Upper lobe of right lung (tissue), 1 donor: ENCODE data around the gene EIF4G1. TPM values are rescaled to one million over a fixed set of nuclear protein-coding genes. Genes with fewer than 3 reads are reported as not detected.
A peak's percentile ranks its signal among the peaks of the same experiment; 100 is the strongest.

Experiments used
- ATAC-seq: fragments of 200-7000 bp; cut with Tn5 transposase; one replicate; pipeline ENCODE4 v1.9.1; 2020; ENCODE audit warnings: mild to moderate bottlenecking, moderate library complexity
- DNase-seq: peaks from one replicate; pipeline ENCODE4 v3.0.0-alpha.2; 2020
- H3K27ac ChIP-seq: fragments of 200-600 bp; one replicate; pipeline ENCODE4 v1.8.0; 2022
- H3K27me3 ChIP-seq: fragments of 200-600 bp; one replicate; pipeline ENCODE4 v1.8.0; 2022; ENCODE audit warnings: mild to moderate bottlenecking
- H3K36me3 ChIP-seq: fragments of 200-600 bp; one replicate; pipeline ENCODE4 v1.8.0; 2022
- H3K4me1 ChIP-seq: fragments of 200-600 bp; one replicate; pipeline ENCODE4 v1.8.0; 2022
- H3K4me3 ChIP-seq: fragments of 200-600 bp; one replicate; pipeline ENCODE4 v1.8.0; 2022; ENCODE audit warnings: mild to moderate bottlenecking
- H3K9me3 ChIP-seq: fragments of 200-600 bp; one replicate; pipeline ENCODE4 v1.8.0; 2022
- intact Hi-C: fragments of 100-400 bp; cut with DNase I; formaldehyde crosslinking; loops from one replicate; pipeline ENCODE4 v1.11.0; 2022
- total RNA-seq: library from RNA; stranded (reverse); fragmentation: NEBNext Ultra II Directional; extraction: Animal tissue kit (Norgen Biotek cat#: 25700); gene quantifications from one replicate; pipeline ENCODE4 v1.2.1, GENCODE V29; 2021
- TF ChIP-seq, protein P1 (sequence below): fragments of 200-600 bp; IDR thresholded peaks from one replicate; pipeline ENCODE4 v1.8.0; 2022; ENCODE audit warnings: antibody characterized with exemption
- donor health status: DM: no; HTN: yes; CAD: no; lungs with severe emphysema.

Gene EIF4G1
- total RNA-seq, 1 donor from 2014 or later, result 295 TPM

DNA sequence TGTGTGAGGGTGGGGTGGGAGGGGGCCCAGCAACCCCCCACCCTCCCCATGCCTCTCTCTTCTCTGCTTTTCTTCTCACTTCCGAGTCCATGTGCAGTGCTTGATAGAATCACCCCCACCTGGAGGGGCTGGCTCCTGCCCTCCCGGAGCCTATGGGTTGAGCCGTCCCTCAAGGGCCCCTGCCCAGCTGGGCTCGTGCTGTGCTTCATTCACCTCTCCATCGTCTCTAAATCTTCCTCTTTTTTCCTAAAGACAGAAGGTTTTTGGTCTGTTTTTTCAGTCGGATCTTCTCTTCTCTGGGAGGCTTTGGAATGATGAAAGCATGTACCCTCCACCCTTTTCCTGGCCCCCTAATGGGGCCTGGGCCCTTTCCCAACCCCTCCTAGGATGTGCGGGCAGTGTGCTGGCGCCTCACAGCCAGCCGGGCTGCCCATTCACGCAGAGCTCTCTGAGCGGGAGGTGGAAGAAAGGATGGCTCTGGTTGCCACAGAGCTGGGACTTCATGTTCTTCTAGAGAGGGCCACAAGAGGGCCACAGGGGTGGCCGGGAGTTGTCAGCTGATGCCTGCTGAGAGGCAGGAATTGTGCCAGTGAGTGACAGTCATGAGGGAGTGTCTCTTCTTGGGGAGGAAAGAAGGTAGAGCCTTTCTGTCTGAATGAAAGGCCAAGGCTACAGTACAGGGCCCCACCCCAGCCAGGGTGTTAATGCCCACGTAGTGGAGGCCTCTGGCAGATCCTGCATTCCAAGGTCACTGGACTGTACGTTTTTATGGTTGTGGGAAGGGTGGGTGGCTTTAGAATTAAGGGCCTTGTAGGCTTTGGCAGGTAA lies 31.1 kb downstream of the EIF4G1 start:
- H3K27me3 ChIP-seq, result no peaks in the 10 kb centered on the region
- peak; percentile 86 for ATAC-seq
- H3K4me3 ChIP-seq, result no peak overlapping the region
- DNase-seq, result peak; percentile 76
- H3K27ac ChIP-seq, result no peak overlapping the region
- H3K9me3 ChIP-seq, result no peaks in the 10 kb centered on the region
- peaks cover 35% of the 10 kb centered on the region for H3K36me3 ChIP-seq
- TF ChIP-seq, protein P1, sequence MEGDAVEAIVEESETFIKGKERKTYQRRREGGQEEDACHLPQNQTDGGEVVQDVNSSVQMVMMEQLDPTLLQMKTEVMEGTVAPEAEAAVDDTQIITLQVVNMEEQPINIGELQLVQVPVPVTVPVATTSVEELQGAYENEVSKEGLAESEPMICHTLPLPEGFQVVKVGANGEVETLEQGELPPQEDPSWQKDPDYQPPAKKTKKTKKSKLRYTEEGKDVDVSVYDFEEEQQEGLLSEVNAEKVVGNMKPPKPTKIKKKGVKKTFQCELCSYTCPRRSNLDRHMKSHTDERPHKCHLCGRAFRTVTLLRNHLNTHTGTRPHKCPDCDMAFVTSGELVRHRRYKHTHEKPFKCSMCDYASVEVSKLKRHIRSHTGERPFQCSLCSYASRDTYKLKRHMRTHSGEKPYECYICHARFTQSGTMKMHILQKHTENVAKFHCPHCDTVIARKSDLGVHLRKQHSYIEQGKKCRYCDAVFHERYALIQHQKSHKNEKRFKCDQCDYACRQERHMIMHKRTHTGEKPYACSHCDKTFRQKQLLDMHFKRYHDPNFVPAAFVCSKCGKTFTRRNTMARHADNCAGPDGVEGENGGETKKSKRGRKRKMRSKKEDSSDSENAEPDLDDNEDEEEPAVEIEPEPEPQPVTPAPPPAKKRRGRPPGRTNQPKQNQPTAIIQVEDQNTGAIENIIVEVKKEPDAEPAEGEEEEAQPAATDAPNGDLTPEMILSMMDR, result peak; percentile 52
- H3K4me1 ChIP-seq, result peaks cover 8% of the 10 kb centered on the region
- intact Hi-C loops, result no loop called here

DNA sequence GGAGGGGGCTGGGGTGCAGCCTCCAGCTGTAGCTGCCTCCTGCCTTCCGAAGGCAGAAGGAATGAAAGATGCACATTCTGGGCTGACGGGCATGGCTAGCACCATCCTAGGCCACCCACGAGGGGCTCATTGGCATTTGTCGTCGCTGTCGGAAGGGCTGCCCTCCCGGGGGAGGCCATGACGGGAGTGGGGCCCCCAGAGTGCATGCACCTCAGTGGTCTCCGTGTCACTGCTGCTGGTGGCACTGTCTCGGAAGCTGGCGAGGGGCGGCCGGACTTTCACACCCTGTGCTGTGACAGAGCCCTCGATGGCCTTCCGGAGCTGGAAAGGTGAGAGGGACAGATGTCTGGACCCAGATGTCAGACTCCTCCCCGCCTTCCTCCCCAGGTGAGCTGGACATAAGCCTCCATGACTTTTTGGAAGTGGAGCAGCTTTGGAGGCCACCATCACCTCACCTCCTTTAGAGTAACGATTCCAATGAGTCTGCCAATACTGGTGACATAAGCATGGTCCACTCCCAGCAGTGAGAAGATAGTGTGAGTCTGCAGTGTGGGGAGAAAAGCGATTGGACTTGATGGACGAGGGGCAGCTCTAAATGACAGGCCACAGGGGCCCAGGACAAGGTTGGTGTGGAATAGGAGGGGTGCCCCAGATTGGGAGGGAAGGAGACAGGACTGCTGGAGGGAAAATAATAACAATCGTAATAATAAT lies 32.2 kb downstream of the EIF4G1 start:
- no peak for ATAC-seq
- intact Hi-C loops, result no loop called here
- H3K9me3 ChIP-seq, result no peaks in the 10 kb centered on the region
- H3K27ac ChIP-seq, result no peak overlapping the region
- TF ChIP-seq, protein P1, result no peak
- H3K27me3 ChIP-seq, result no peaks in the 10 kb centered on the region
- peaks cover 8% of the 10 kb centered on the region for H3K4me1 ChIP-seq
- no peak for DNase-seq
- peaks cover 33% of the 10 kb centered on the region for H3K36me3 ChIP-seq
- no peak overlapping the region for H3K4me3 ChIP-seq

DNA sequence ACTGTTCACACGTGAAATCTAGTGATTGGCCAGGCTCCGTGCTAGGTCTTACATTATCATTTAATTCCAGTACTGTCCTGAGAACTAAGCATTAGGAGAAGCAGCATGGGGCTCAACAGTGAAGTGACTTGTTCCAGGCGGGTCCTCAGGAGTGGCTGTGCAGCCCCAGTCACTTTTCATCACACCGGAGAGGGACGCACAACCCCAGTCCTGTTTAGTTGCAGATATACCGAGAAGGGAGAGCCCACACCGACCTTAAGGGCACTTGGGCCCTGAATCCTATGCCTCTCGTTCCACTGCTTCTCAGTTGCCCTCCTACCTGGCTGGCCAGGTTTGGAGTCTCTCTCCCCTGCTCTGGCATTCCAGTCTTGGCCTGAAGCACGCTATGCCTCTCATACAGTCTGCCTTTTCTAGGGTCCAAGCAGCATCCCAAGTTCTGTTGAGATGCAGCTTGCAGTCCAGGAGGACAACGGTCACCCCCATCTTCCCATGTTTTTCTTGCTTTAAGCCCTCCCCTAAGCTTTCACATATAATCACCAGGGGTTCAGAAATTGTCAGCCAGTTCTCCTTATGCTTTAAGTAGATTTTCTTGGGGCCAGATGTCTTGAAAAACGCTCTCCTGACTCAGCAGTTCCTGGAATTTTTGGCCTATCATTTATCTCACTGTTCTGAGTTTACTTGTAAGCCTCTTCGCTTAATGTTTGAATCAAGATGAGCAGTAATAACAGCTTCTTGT lies 33.1 kb downstream of the EIF4G1 start:
- Histone ChIP-seq H3K4me3 (no peak overlapping the region), H3K9me3 (no peaks in the 10 kb centered on the region), H3K4me1 (peaks cover 8% of the 10 kb centered on the region), H3K27ac (no peak overlapping the region), H3K36me3 (peaks cover 25% of the 10 kb centered on the region), H3K27me3 (no peaks in the 10 kb centered on the region)
- ATAC-seq (no peak), DNase-seq (no peak)
- TF ChIP-seq, protein P1, result no peak
- intact Hi-C loops, result no loop called here

DNA sequence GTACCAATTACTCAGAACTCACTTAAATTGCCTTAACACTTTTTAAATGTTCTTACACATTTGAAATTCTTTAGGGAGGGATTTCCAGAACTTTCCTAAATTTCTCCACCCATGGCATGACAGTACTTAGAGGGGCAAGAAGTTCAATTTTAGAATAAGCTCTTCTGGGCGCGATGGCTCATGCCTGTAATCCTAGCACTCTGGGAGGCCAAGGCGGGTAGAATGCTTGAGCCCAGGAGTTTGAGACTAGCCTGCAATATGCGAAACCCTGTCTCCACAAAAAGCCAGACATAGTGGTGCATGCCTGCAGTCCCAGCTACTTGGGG lies 33.6 kb downstream of the EIF4G1 start:
- intact Hi-C loops, result no loop called here
- TF ChIP-seq, protein P1, result no peak
- ATAC-seq, result no peak
- H3K27ac ChIP-seq, result no peak overlapping the region
- DNase-seq, result no peak
- no peak overlapping the region for H3K4me3 ChIP-seq
- no peaks in the 10 kb centered on the region for H3K9me3 ChIP-seq
- peaks cover 20% of the 10 kb centered on the region for H3K36me3 ChIP-seq
- no peaks in the 10 kb centered on the region for H3K27me3 ChIP-seq
- peaks cover 8% of the 10 kb centered on the region for H3K4me1 ChIP-seq

DNA sequence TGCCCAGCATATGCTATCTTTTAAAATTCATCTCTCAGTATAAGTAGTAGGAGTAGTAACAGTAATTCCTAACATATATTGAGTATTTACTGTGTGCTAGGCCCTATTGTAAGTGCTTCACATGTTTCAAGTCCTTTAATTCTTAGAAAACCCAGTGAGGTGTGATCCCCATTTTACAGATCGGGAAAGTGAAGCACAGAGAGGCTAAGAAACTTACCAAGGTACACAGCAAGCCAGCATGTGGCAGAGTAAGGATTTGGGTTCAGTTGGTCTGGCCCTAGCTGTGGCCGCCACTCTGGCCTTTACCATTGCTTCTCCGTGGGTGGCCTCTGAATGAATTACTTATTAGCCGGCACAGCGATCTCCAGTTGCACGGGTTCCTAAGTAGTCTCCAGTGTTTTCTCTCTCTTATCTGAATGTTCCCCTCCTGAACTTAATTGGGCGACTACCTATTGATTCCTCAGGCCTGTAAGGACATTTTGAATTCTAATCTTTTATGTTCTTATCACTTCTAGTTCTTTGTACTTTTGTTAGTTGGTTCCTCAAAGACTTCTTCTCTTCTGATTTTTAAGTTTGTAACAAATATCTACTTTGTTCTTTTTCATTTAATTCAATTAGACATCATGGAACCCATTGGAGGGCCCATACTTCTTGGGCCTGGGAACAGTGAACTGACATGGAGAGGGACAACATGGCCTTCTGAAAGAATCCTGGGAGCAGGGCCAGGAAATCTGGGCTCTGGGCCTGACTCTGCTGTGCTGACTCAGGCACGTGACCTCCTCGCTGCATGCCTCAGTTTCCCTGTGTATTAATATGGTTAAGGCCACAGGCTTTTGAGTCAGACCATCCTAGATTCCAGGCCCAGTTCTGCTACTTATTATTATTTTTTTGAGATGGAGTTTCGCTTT lies 35.4 kb downstream of the EIF4G1 start:
- no peak for DNase-seq
- intact Hi-C loops, result no loop called here
- Histone ChIP-seq H3K4me1 (peaks cover 8% of the 10 kb centered on the region), H3K4me3 (no peak overlapping the region), H3K36me3 (peaks cover 6% of the 10 kb centered on the region), H3K27ac (no peak overlapping the region), H3K9me3 (no peaks in the 10 kb centered on the region), H3K27me3 (no peaks in the 10 kb centered on the region)
- TF ChIP-seq, protein P1, result no peak
- ATAC-seq, result no peak
